Stimulated activated CD8-positive, alpha-beta memory T cell treated with anti-CD3 and anti-CD28 coated beads, Interleukin-4, amount 100 ng/mL, for 4 hours (primary cell): ENCODE measurements around the gene COX7A2.

Source experiments
- DNase-seq, 2 donors: peaks; one replicate each; pipeline ENCODE4 v3.0.0-alpha.2; 2020; ENCODE audit warnings: low read depth in 2 of 2, low spot score in 1 of 2

The COX7A2 gene

DNA sequence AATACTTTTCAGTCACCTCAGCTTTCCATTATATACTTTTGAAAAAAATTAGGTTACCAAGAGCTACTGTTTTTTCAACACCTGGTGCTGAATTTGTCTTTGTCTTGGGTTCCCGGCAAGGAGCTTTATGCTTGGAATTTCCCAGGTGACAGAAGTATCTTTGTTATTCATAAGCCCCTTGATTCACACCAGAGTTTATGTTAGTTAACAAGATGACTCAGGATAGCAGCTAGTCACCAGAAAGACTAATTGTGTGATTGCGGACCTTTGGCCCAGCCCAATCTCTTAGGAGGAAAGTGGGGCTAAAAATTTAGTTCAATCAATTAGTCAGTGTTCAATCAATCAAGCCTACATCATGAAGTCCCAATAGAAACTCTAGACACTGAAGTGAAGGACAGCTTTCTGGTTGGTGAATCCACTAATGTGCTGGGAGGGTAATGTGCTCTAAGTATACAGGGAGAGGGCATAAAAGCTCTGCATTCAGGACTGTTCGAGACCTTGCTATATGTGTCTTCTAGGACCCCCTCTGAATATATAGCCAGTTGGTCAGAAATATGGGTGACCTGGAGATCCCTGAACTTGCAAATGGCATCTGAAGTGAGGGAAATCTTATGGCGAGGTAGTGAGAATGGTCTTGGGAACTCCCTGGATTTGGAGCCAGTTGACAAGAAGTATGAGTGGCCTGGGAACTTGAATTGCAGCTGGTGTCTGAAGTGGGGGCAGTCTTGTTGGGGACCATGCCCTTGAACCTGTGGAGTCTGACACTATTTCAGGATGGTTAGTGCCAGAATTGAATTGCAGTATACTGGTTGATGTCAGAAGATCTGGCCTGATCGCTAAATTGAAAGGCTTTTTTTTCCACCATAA lies 24.8 kb upstream of the COX7A2 start:
- DNase-seq: no peak

- DNase-seq: no peak
Observed at GRCh38 chr6:75267461-75267860, 23.9 kb upstream of the COX7A2 start.

GRCh38 chr6:75266716-75267291 lies 23.2 kb upstream of the COX7A2 start:
- no peak for DNase-seq

- no peak for DNase-seq
Observed at GRCh38 chr6:75263401-75263750, 19.8 kb upstream of the COX7A2 start.

- no peak for DNase-seq
Observed at GRCh38 chr6:75262716-75263400, 19.3 kb upstream of the COX7A2 start.

DNA sequence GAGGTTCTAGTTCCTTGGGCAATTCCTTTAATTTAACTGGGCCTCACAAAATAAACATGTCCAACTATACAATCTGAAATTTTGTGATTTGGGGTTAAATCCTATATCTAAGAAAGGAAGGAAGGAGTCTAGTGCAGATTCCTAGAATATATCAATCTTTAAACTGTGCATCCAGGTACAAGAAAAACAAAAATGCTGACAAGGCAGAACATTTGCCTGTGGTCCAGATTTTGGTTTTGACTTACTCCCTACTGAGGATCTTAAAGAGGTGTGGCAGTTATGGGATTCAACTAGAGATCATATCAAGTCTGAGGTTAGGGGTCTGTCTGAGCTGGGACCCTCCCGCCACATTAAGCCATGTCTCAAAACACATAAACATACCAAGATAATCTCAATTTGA lies 17.7 kb upstream of the COX7A2 start:
- DNase-seq: no peak

GRCh38 chr6:75257343-75258087 lies 13.9 kb upstream of the COX7A2 start:
- DNase-seq: no peak

GRCh38 chr6:75250552-75250951 lies 7.0 kb upstream of the COX7A2 start:
- no peak for DNase-seq

DNA sequence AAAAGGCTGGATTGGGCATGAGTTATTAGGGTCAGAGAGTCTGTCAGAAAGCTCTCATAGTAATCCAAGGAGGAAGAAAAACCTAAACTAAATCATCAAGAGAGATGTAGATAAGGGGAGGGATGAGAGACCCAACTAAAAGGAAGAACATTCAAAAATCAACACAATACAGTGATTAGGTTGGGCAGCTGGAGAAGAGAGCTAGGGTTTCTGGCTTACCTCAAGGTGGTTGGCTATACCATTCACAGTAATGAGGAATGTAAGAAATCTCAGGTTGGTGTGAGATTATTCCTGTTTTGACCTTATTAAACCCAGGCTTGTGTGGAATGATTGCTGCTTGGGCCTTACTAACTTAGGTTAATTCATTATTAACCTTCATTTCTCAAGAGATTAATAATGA lies 6.2 kb upstream of the COX7A2 start:
- no peak for DNase-seq

DNA sequence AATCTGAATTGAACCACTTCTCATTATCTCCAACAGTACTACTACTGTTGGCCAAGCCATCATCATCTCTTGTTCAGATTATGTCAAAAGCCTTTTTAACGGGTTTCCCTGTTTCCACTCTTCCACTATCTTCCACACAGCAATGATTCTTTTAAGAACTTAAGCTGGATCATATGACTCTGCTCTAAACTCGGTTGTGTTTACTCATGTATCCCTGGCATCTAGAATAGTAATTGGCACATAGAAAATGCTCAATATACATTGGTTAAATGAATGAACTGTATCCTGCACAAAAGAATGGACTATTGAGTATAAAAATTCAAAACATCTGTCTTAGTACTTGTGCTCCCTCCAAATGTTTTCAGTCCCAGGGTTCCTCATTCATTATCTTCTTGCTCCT lies 2.8 kb upstream of the COX7A2 start:
- DNase-seq: no peak

GRCh38 chr6:75244063-75244584 lies 523 bp upstream of the COX7A2 start:
- no peak for DNase-seq

DNA sequence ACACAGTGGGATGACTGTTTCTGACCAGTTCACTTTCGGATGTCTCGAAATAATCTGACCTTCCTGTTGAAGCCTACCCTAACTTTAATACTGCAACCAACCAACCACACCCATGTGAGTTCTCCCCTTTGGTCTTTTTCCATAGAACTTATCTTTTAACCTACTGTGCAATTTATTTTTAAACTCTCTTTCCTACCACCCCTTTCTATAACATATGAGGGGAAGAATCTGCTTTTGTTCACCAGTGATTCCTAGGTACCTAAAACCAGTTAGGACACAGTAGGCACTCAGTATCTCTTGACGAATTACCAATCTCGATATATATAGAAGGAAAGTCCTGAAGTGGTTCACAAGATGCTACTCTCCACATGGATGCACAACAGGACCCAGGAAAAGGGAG lies 7.0 kb downstream of the COX7A2 start:
- DNase-seq: no peak

DNA sequence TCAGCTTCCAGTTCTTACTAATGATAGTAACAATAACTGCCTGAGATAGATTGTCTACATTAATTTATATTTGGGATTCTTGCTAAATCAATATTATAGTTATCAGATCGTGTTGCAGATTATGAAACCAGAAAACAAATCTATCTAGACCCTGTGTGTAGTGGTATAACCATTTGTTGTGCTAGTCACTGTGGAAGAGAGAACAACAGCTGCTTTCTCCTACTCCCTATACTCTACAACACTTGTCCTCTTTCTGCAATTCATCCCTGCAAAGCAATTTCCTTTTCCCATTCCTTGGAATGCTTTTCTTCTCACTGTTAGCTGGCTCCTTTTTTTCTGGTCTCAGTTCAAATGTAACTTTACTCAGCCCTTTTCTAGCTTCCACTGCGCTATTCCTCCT lies 8.3 kb downstream of the COX7A2 start:
- DNase-seq: no peak

- DNase-seq: no peak
Observed at GRCh38 chr6:75234126-75234865, 9.3 kb downstream of the COX7A2 start.

GRCh38 chr6:75233092-75233615 lies 10.4 kb downstream of the COX7A2 start:
- DNase-seq: no peak

DNA sequence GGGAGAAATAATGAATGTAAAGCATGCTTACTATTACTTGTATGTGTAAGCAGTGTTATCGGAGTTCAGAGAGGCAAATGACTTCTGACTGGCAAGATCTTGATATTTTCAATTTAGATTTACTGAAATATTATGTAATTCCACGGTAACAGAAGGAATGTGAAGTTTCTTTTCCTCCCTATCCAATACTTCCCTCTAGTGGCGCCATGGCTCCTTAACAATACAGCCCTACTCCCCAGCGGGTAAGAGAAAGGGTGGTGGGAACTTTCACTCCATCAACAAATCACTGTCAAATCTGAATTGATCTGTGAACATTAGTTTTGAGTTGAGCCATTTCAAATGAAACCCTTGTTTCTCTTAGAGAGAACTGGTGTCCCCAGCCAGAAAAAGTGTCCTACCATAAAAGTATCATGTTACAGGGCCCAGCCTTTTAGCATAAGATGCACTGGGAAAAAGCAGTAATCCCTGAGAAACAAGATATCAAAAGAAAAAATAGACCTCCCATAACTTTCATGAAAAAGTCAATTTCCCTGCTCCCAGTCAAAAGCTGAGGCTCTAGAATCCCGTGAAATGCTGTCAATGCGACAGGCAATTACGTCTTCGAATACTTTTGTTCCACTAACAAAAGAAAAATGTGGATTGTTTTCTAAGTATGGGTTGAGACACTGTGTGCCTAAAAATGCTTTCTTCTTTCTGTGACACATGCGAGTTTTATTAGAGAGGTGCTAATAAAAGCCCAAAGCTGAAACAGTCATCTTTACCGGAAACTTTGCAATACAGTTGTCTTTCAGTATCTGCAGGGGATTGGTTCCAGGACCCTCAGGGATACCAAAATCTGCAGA lies 12.9 kb downstream of the COX7A2 start:
- DNase-seq: no peak

DNA sequence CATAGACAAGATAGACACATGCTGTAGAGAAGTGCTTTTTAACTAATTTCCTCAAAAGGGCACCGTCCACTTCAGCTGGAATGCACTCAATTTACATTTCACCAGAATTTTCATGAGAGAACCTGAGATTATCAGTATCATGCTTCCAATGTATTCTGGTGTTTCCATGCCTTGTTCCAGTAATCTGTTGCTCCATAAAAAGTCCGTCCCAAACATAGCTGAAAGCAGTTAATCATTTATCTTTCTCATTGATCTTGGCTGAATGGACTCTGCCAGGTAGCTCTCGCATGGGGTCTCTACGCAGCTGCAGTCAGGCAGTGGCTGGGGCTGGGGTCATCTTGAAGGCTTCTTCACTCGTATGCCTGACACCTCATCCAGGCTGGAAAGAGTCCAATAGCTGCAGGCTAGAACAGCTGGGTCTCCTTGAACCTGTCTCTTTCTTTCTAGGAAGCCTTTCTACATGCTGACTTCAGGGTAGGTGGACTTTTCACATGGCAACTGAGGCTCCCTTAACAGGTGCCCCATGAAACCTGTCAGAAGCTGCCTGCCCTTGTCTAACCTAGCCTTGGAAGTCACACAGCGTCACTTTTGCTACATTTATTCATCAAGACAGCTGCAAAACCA lies 19.2 kb downstream of the COX7A2 start:
- no peak for DNase-seq

- no peak for DNase-seq
Observed at GRCh38 chr6:75223428-75223827, 20.2 kb downstream of the COX7A2 start.

- DNase-seq: no peak
Observed at GRCh38 chr6:75222261-75222660, 21.3 kb downstream of the COX7A2 start.
